Panc1 (cell line): ENCODE data around the gene INTS2.

Experiments
- CTCF ChIP-seq: fragments of 450-650 bp; IDR thresholded peaks from 2 replicates; pipeline ENCODE4 v1.5.1; 2017; ENCODE audit warnings: mild to moderate bottlenecking
- POLR2AphosphoS5 ChIP-seq: IDR thresholded peaks from 2 replicates; pipeline ENCODE4 v1.6.1; 2012; ENCODE audit warnings: mild to moderate bottlenecking, low read depth, low read length, moderate library complexity
- REST ChIP-seq, 2 experiments: IDR thresholded peaks; 2 replicates each; pipeline ENCODE4 v1.6.1; 2011 to 2012; ENCODE audit warnings: low read depth in 2 of 2, control low read depth in 1 of 2, low read length in 1 of 2, mild to moderate bottlenecking in 1 of 2, moderate library complexity in 1 of 2; ENCODE audit not compliant: insufficient read depth in 1 of 2

- no peak for TF ChIP-seq CTCF
- no peak for TF ChIP-seq POLR2AphosphoS5
- no peak for TF ChIP-seq REST (IDR thresholded peaks at IDR 0.05; ENCODE audit: insufficient read depth in 1 of 2, low read depth in 2 of 2, low read length in 1 of 2)
Measured at GRCh38 chr17:61942085-61942484, 14.3 kb upstream of the INTS2 start.
